Stimulated activated naive CD8-positive, alpha-beta T cell treated with anti-CD3 and anti-CD28 coated beads, Interleukin-15, amount 100 ng/mL, for 72 hours (primary cell): Measurements from ENCODE around the gene CD164.
"Not testable (repeated sequence)": the region's sequence is repeated elsewhere in the genome, so short reads cannot be mapped to it uniquely, and the experiment has no call there.

Source experiments
- ATAC-seq: fragments of 150-1000 bp; cut with Tn5 transposase; 2 replicates; pipeline ENCODE4 v1.10.0; 2021; ENCODE audit warnings: mild to moderate bottlenecking, moderate library complexity
- DNase-seq, 2 donors: peaks; one replicate each; pipeline ENCODE4 v3.0.0; 2021 to 2022
- H3K27ac Mint-ChIP-seq, 2 donors: one replicate each; pipeline ENCODE4 v1.8.0; 2022; ENCODE audit warnings: mild to moderate bottlenecking in 2 of 2, mixed read lengths in 2 of 2, moderate library complexity in 2 of 2
- H3K27me3 Mint-ChIP-seq: one replicate; pipeline ENCODE4 v1.8.0; 2022; ENCODE audit warnings: mixed read lengths
- H3K4me1 Mint-ChIP-seq: one replicate; pipeline ENCODE4 v1.8.0; 2022; ENCODE audit warnings: mild to moderate bottlenecking, mixed read lengths
- H3K4me3 Mint-ChIP-seq, 2 donors: one replicate each; pipeline ENCODE4 v1.8.0; 2022; ENCODE audit warnings: mild to moderate bottlenecking in 2 of 2, mixed read lengths in 2 of 2, moderate library complexity in 1 of 2
- H3K9me3 Mint-ChIP-seq, 2 donors: one replicate each; pipeline ENCODE4 v1.8.0; 2022; ENCODE audit warnings: mixed read lengths in 2 of 2

Gene CD164

GRCh38 chr6:109383438-109383940, 1.2 kb upstream of the CD164 start:
- Mint-ChIP-seq H3K27me3 (no peaks in the 10 kb centered on the region), H3K4me1 (peaks cover 36% of the 10 kb centered on the region), H3K27ac (peak overlapping the region; percentile 41 to 100), H3K4me3 (peak overlapping the region; percentile 82 to 87), H3K9me3 (no peaks in the 10 kb centered on the region)
- no peak for ATAC-seq
- no peak for DNase-seq

- Mint-ChIP-seq H3K9me3 (no peaks in the 10 kb centered on the region), H3K4me1 (peaks cover 43% of the 10 kb centered on the region), H3K4me3 (peak overlapping the region; percentile 82 to 87), H3K27ac (peak overlapping the region; percentile 99 to 100), H3K27me3 (no peaks in the 10 kb centered on the region)
- peak; percentile 75 for ATAC-seq
- DNase-seq, result peak; percentile 93 to 94
These were observed 540 bp upstream of the CD164 start for GRCh38 chr6:109382576-109383437.

GRCh38 chr6:109381061-109381746, 1.1 kb downstream of the CD164 start:
- Mint-ChIP-seq H3K27me3 (no peaks in the 10 kb centered on the region), H3K4me1 (peaks cover 50% of the 10 kb centered on the region), H3K9me3 (no peaks in the 10 kb centered on the region), H3K4me3 (peak overlapping the region; percentile 82 to 87), H3K27ac (peak overlapping the region; percentile 97 to 100)
- DNase-seq (peak in 1 of 2 donors; percentile 28), ATAC-seq (peak; percentile 28)

- no peaks in the 10 kb centered on the region for H3K9me3 Mint-ChIP-seq
- no peaks in the 10 kb centered on the region for H3K27me3 Mint-ChIP-seq
- no peak for ATAC-seq
- H3K27ac Mint-ChIP-seq, result peak overlapping the region; percentile 15 to 75
- no peak for DNase-seq
- H3K4me1 Mint-ChIP-seq, result peaks cover 56% of the 10 kb centered on the region
- peak overlapping the region; percentile 69 to 87 for H3K4me3 Mint-ChIP-seq
These were observed 2.6 kb downstream of the CD164 start for GRCh38 chr6:109379711-109380110.

- DNase-seq, result no peak
- Mint-ChIP-seq H3K4me1 (peaks cover 61% of the 10 kb centered on the region), H3K27ac (no peak overlapping the region), H3K9me3 (no peaks in the 10 kb centered on the region), H3K4me3 (peak overlapping the region; percentile 36 to 70), H3K27me3 (no peaks in the 10 kb centered on the region)
- no peak for ATAC-seq
These were observed 4.5 kb downstream of the CD164 start for GRCh38 chr6:109377717-109378116.

GRCh38 chr6:109374326-109374892, 7.9 kb downstream of the CD164 start:
- H3K27ac Mint-ChIP-seq, result peak overlapping the region; percentile 73 to 90
- DNase-seq (no peak), ATAC-seq (no peak)
- H3K27me3 Mint-ChIP-seq, result no peaks in the 10 kb centered on the region
- peaks cover 74% of the 10 kb centered on the region for H3K4me1 Mint-ChIP-seq
- no peaks in the 10 kb centered on the region for H3K9me3 Mint-ChIP-seq
- H3K4me3 Mint-ChIP-seq, result peak overlapping the region; percentile 13 to 49

GRCh38 chr6:109373762-109374161, 8.5 kb downstream of the CD164 start:
- ATAC-seq, result peak; percentile 99
- H3K4me3 Mint-ChIP-seq, result peak overlapping the region; percentile 13 to 49
- H3K27me3 Mint-ChIP-seq, result no peaks in the 10 kb centered on the region
- no peaks in the 10 kb centered on the region for H3K9me3 Mint-ChIP-seq
- DNase-seq, result peak; percentile 17 to 59
- H3K27ac Mint-ChIP-seq, result peak overlapping the region; percentile 73 to 86
- H3K4me1 Mint-ChIP-seq, result peaks cover 68% of the 10 kb centered on the region

GRCh38 chr6:109373331-109373730, 8.9 kb downstream of the CD164 start:
- peak overlapping the region in 1 of 2 donors; percentile 86 for H3K27ac Mint-ChIP-seq
- H3K4me3 Mint-ChIP-seq, result peak overlapping the region; percentile 13 to 49
- no peaks in the 10 kb centered on the region for H3K27me3 Mint-ChIP-seq
- DNase-seq (no peak), ATAC-seq (no peak)
- H3K4me1 Mint-ChIP-seq, result peaks cover 64% of the 10 kb centered on the region
- no peaks in the 10 kb centered on the region for H3K9me3 Mint-ChIP-seq

GRCh38 chr6:109372130-109372529, 10.1 kb downstream of the CD164 start:
- Mint-ChIP-seq H3K4me3 (peak overlapping the region in 1 of 2 donors; percentile 34), H3K27ac (no peak overlapping the region), H3K4me1 (peaks cover 54% of the 10 kb centered on the region), H3K27me3 (no peaks in the 10 kb centered on the region), H3K9me3 (no peaks in the 10 kb centered on the region)
- no peak for ATAC-seq
- no peak for DNase-seq

GRCh38 chr6:109370792-109371191, 11.5 kb downstream of the CD164 start:
- H3K4me1 Mint-ChIP-seq, result peaks cover 48% of the 10 kb centered on the region
- no peaks in the 10 kb centered on the region for H3K9me3 Mint-ChIP-seq
- ATAC-seq (no peak), DNase-seq (no peak)
- H3K27ac Mint-ChIP-seq, result no peak overlapping the region
- no peaks in the 10 kb centered on the region for H3K27me3 Mint-ChIP-seq
- no peak overlapping the region for H3K4me3 Mint-ChIP-seq

- peaks cover 48% of the 10 kb centered on the region for H3K4me1 Mint-ChIP-seq
- H3K9me3 Mint-ChIP-seq, result no peaks in the 10 kb centered on the region
- DNase-seq (no peak), ATAC-seq (no peak)
- H3K4me3 Mint-ChIP-seq, result no peak overlapping the region
- no peaks in the 10 kb centered on the region for H3K27me3 Mint-ChIP-seq
- no peak overlapping the region for H3K27ac Mint-ChIP-seq
These were observed 11.9 kb downstream of the CD164 start for GRCh38 chr6:109370336-109370735.

- Mint-ChIP-seq H3K27me3 (no peaks in the 10 kb centered on the region), H3K4me3 (no peak overlapping the region), H3K4me1 (peaks cover 42% of the 10 kb centered on the region)
These were observed 12.5 kb downstream of the CD164 start for GRCh38 chr6:109369728-109370127.

GRCh38 chr6:109364382-109365078, 17.7 kb downstream of the CD164 start:
- not testable (repeated sequence) for H3K27ac Mint-ChIP-seq, H3K27me3 Mint-ChIP-seq, H3K4me3 Mint-ChIP-seq, DNase-seq, ATAC-seq, H3K9me3 Mint-ChIP-seq
- H3K4me1 Mint-ChIP-seq, result peaks cover 11% of the 10 kb centered on the region

More at GRCh38 chr6:109369728-109370127, 12.5 kb downstream of the CD164 start:
- DNase-seq (no peak), ATAC-seq (no peak)
- Mint-ChIP-seq H3K27ac (no peak overlapping the region), H3K9me3 (no peaks in the 10 kb centered on the region)

- ATAC-seq, result no peak
- Mint-ChIP-seq H3K4me1 (peaks cover 9% of the 10 kb centered on the region), H3K27ac (peak overlapping the region in 1 of 2 donors; percentile 37)
These were observed 18.5 kb downstream of the CD164 start for GRCh38 chr6:109363753-109364152.

More at GRCh38 chr6:109363753-109364152, 18.5 kb downstream of the CD164 start:
- Mint-ChIP-seq H3K4me3 (no peak overlapping the region), H3K27me3 (no peaks in the 10 kb centered on the region), H3K9me3 (no peaks in the 10 kb centered on the region)
- DNase-seq, result no peak
